ENCODE measurements around the gene SURF2. TPM values are rescaled to one million over a fixed set of nuclear protein-coding genes. Genes with fewer than 3 reads are reported as not detected.

Gene SURF2
- total and polyA plus RNA-seq, 2 experiments from 2014 or later = 39.9 to 104 TPM

- Histone ChIP-seq H3K27me3 (ENCODE audit: insufficient read depth) (no peaks in the 10 kb centered on the region), H3K36me3 (ENCODE audit: insufficient read depth) (no peaks in the 10 kb centered on the region), H3K27ac (ENCODE audit: low read depth) (no peak overlapping the region), H3K9me2 (ENCODE audit: insufficient read depth) (no peaks in the 10 kb centered on the region), H3K4me2 (no peak overlapping the region), H2AFZ (0 out of 2 replicates have a peak overlapping the region, but pooled peaks have one; percentile 18), H3F3A (replicated peaks; ENCODE audit: low read depth) (no peaks in the 10 kb centered on the region), H3K4me3 (no peak overlapping the region), H3K79me2 (replicated peaks; ENCODE audit: insufficient read depth) (no peaks in the 10 kb centered on the region), H4K20me1 (replicated peaks; ENCODE audit: insufficient read depth) (no peaks in the 10 kb centered on the region), H3K4me1 (ENCODE audit: insufficient read depth) (no peaks in the 10 kb centered on the region)
- TF ChIP-seq JUNB (IDR thresholded peaks at IDR 0.05; ENCODE audit: unreplicated experiment) = no peak
- no peak for TF ChIP-seq EZH2phosphoT487 (IDR thresholded peaks at IDR 0.05; ENCODE audit: unreplicated experiment)
- TF ChIP-seq ZNF462 (CRISPR knock-in tag; IDR thresholded peaks at IDR 0.05) = no peak
- no peak for TF ChIP-seq ZNF114 (CRISPR knock-in tag; IDR thresholded peaks at IDR 0.05)
- no peak for TF ChIP-seq POLR2AphosphoS5 (IDR thresholded peaks at IDR 0.05; ENCODE audit: low read depth)
- TF ChIP-seq ZNF331 (CRISPR knock-in tag; IDR thresholded peaks at IDR 0.05; ENCODE audit: low read depth) = no peak
- TF ChIP-seq EZH2 (IDR thresholded peaks at IDR 0.05; ENCODE audit: low read depth, unreplicated experiment) = no peak
- no peak for TF ChIP-seq CTCF (conservative IDR thresholded peaks at IDR 0.05; ENCODE audit: low read depth in 2 of 2)
- TF ChIP-seq ETS1 (IDR thresholded peaks at IDR 0.05) = no peak
- no peak for TF ChIP-seq NANOG (IDR thresholded peaks at IDR 0.05; ENCODE audit: borderline replicate concordance)
- TF ChIP-seq STAT1 (IDR thresholded peaks at IDR 0.05; ENCODE audit: unreplicated experiment) = no peak
- no peak for TF ChIP-seq REST (IDR thresholded peaks at IDR 0.05; ENCODE audit: unreplicated experiment)
- TF ChIP-seq CREB1 (CRISPR knock-in tag; IDR thresholded peaks at IDR 0.05; ENCODE audit: low read depth) = no peak
- no peak for ATAC-seq
- H3K27me3 Mint-ChIP-seq (ENCODE audit: insufficient read depth, low read depth, poor library complexity) = no peaks in the 10 kb centered on the region
- no peak overlapping the region for H3K27ac Mint-ChIP-seq
- H3K4me1 Mint-ChIP-seq = no peaks in the 10 kb centered on the region
- no peak overlapping the region for H3K4me3 Mint-ChIP-seq
- DNase-seq (ENCODE audit: low spot score) = no peak
- peaks cover 8% of the 10 kb centered on the region for H3K36me3 Mint-ChIP-seq (ENCODE audit: low read depth)
- peaks cover 10% of the 10 kb centered on the region for H3K9me3 Mint-ChIP-seq
Observed at GRCh38 chr9:133307301-133307700, 49.0 kb upstream of the SURF2 start.
